ENCODE measurements around the gene MACIR. TPM values are rescaled to one million over a fixed set of nuclear protein-coding genes. Genes with fewer than 3 reads are reported as not detected.

MACIR gene, protein sequence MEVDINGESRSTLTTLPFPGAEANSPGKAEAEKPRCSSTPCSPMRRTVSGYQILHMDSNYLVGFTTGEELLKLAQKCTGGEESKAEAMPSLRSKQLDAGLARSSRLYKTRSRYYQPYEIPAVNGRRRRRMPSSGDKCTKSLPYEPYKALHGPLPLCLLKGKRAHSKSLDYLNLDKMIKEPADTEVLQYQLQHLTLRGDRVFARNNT
- 6.8 TPM for total RNA-seq (ENCODE audit: unreplicated experiment)
- long read RNA-seq, partial matches to known transcripts = 0 of 6 reads
- long read RNA-seq, other reads (novel, unspliced or antisense) = 1 of 6 reads

DNA sequence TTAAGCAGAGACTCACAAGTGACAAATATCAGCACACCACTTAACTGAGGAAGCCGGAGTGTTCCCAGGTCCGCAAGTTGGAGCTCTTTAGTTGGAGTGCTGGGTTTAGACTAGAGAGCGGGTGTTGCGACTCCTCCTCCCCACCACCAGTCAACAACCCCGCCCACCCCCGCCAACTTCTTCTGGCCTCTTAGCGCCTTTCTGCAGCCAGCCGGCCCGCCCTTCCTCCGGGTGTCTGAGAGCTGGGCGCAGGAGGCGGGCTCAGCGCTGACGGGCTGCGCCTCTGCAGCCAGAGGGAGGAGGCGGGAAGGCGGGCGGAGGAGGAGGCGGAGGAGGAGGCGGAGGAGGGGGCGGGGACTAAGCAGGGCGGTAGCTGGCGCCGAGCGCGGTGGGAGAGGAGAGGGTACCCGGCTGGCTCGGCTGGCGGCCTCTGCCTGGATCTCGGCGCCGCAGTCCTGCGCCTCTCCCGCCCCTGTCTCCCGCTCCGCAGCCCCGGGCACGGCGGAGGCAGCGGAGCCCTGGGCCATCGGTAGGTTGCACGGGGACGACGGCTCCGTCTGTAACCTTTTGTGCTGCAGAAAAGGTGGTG is at the start of gene MACIR:
MACIR (plus strand) TSS at position 396 of the 589 bp plus-strand sequence. CDS start 17,157 bp downstream, outside the sequence.
- TF ChIP-seq, protein P1, sequence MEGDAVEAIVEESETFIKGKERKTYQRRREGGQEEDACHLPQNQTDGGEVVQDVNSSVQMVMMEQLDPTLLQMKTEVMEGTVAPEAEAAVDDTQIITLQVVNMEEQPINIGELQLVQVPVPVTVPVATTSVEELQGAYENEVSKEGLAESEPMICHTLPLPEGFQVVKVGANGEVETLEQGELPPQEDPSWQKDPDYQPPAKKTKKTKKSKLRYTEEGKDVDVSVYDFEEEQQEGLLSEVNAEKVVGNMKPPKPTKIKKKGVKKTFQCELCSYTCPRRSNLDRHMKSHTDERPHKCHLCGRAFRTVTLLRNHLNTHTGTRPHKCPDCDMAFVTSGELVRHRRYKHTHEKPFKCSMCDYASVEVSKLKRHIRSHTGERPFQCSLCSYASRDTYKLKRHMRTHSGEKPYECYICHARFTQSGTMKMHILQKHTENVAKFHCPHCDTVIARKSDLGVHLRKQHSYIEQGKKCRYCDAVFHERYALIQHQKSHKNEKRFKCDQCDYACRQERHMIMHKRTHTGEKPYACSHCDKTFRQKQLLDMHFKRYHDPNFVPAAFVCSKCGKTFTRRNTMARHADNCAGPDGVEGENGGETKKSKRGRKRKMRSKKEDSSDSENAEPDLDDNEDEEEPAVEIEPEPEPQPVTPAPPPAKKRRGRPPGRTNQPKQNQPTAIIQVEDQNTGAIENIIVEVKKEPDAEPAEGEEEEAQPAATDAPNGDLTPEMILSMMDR (IDR thresholded peaks at IDR 0.05; ENCODE audit: partially characterized antibody, unreplicated experiment) = no peak
- no peaks in the 10 kb centered on the region for H3K27me3 Mint-ChIP-seq (ENCODE audit: unreplicated experiment)
- no peak within 1 kb of the TSS for H3K27ac Mint-ChIP-seq (ENCODE audit: unreplicated experiment)
- peak within 1 kb of the TSS; percentile 95 for H3K4me3 Mint-ChIP-seq (ENCODE audit: unreplicated experiment)
- H3K36me3 Mint-ChIP-seq (ENCODE audit: unreplicated experiment) = no peaks in the 10 kb centered on the region
- DNase-seq = peak; percentile 99
- H3K9me3 Mint-ChIP-seq (ENCODE audit: unreplicated experiment) = peaks cover 3% of the 10 kb centered on the region
- H3K4me1 Mint-ChIP-seq (ENCODE audit: low read depth, unreplicated experiment) = peaks cover 4% of the 10 kb centered on the region

DNA sequence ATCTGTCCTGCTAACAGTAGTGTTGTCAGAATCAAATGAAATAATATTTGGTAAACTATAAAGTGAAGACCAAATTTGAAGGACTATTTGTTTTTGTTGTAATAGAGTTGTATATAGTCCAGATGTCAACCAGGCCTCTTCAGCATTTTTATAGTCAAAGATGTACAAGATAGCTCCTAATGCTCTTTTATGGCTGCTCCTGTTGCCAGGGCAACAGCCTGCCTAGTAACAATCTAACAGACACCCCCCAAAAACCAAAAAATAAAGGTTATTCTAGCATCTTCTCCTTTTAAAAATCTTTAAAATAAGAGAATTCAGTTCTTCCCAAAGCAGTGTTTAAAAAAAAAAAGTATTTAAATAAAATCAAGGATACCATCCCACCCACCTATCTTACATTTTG is 49.5 kb upstream of the MACIR start:
- H3K9me3 Mint-ChIP-seq (ENCODE audit: unreplicated experiment) = no peaks in the 10 kb centered on the region
- H3K27ac Mint-ChIP-seq (ENCODE audit: unreplicated experiment) = no peak overlapping the region
- H3K36me3 Mint-ChIP-seq (ENCODE audit: unreplicated experiment) = no peaks in the 10 kb centered on the region
- H3K4me3 Mint-ChIP-seq (ENCODE audit: unreplicated experiment) = no peak overlapping the region
- DNase-seq = no peak
- no peaks in the 10 kb centered on the region for H3K4me1 Mint-ChIP-seq (ENCODE audit: low read depth, unreplicated experiment)
- no peaks in the 10 kb centered on the region for H3K27me3 Mint-ChIP-seq (ENCODE audit: unreplicated experiment)
- TF ChIP-seq, protein P1 (IDR thresholded peaks at IDR 0.05; ENCODE audit: partially characterized antibody, unreplicated experiment) = no peak

DNA sequence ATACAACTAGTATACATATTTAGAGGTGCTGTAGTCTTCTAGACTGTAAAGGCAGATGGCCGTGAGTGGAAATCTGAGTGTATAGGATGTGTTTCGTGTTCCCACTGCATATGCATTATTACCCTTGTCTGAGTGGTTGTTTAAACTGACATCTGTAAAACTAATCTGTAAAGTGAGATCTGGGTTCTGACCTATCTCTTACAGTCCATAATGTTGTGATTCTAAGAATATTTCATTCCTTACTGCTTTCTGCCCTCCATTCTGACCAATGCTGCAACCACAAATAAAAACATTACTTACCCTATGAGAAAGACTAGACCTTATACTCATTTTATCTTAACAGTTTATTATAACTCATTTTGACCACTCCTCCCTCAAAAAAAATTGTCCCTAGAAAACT is 47.6 kb upstream of the MACIR start:
- H3K4me3 Mint-ChIP-seq (ENCODE audit: unreplicated experiment) = no peak overlapping the region
- H3K27me3 Mint-ChIP-seq (ENCODE audit: unreplicated experiment) = no peaks in the 10 kb centered on the region
- TF ChIP-seq, protein P1 (IDR thresholded peaks at IDR 0.05; ENCODE audit: partially characterized antibody, unreplicated experiment) = no peak
- H3K4me1 Mint-ChIP-seq (ENCODE audit: low read depth, unreplicated experiment) = no peaks in the 10 kb centered on the region
- H3K27ac Mint-ChIP-seq (ENCODE audit: unreplicated experiment) = no peak overlapping the region
- H3K36me3 Mint-ChIP-seq (ENCODE audit: unreplicated experiment) = no peaks in the 10 kb centered on the region
- DNase-seq = no peak
- no peaks in the 10 kb centered on the region for H3K9me3 Mint-ChIP-seq (ENCODE audit: unreplicated experiment)

DNA sequence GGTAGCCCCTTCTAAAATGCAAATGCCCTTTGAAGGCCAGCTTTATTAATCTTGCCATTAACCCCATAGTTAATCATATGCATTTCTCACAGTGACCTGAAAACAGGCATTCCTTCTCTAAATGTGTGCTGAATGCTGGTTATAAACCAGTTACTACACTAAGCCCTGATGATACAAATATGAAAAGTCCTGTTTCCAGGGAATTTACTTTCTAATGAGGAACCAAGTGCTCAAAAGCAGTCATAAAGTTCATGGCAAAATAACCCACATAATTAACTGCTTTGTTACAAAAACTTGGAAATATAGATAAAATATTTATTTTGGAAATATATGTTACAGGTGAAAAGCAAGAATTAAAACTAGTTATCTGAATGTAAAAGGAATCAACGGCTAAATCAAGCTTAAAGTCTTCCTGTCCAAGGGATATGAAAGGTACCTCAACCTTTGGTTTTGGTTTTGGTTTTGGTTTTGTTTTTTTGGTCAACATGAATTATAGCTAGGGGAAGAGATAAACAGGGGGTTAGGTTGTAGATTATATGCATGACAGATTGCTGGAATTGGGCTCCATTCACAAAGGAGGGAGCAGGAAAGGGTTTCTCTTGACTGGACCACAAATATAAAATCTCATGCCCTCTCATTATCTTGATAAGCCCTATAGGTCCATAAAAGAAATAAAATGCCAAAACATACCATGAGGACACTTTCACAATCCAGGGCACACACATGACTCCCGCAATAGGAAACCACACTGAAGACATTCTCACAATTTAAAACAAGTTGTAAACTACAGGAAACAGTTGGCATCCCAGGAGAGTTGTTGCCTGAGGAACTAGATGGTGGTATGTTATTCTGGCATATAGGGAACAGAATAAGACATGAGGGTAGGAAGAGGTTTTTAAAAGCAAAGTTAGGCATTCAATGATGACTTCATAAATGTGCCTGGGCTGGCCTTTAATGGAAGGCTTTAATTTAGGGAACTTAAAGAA is 46.7 kb upstream of the MACIR start:
- Mint-ChIP-seq H3K9me3 (ENCODE audit: unreplicated experiment) (no peaks in the 10 kb centered on the region), H3K4me3 (ENCODE audit: unreplicated experiment) (no peak overlapping the region), H3K27ac (ENCODE audit: unreplicated experiment) (no peak overlapping the region), H3K4me1 (ENCODE audit: low read depth, unreplicated experiment) (no peaks in the 10 kb centered on the region), H3K36me3 (ENCODE audit: unreplicated experiment) (no peaks in the 10 kb centered on the region), H3K27me3 (ENCODE audit: unreplicated experiment) (no peaks in the 10 kb centered on the region)
- DNase-seq = no peak
- TF ChIP-seq, protein P1 (IDR thresholded peaks at IDR 0.05; ENCODE audit: partially characterized antibody, unreplicated experiment) = no peak
